Iris pigment epithelial cell (primary cell): ENCODE measurements around the gene ZMYND10.
A peak's percentile ranks its signal among the peaks of the same experiment; 100 is the strongest.

Experiments used
- DNase-seq: peaks from one replicate; pipeline ENCODE4 v3.0.0-alpha.2; 2011; ENCODE audit warnings: low read depth

Gene ZMYND10

GRCh38 chr3:50345586-50346234, at the start of gene ZMYND10:
TSS of gene ZMYND10 (minus strand) at chr3:50345732. CDS start at chr3:50345579, 153 bp downstream.
- no peak for DNase-seq

- no peak for DNase-seq
These were observed 47.5 kb upstream of the ZMYND10 start for GRCh38 chr3:50393061-50393460.

GRCh38 chr3:50392101-50392715, 46.7 kb upstream of the ZMYND10 start:
- DNase-seq = no peak

GRCh38 chr3:50390508-50391224, 45.1 kb upstream of the ZMYND10 start:
- no peak for DNase-seq

- no peak for DNase-seq
These were observed 43.9 kb upstream of the ZMYND10 start for GRCh38 chr3:50389414-50389767.

- DNase-seq = peak; percentile 26
These were observed 43.3 kb upstream of the ZMYND10 start for GRCh38 chr3:50388720-50389413.

GRCh38 chr3:50388016-50388719, 42.6 kb upstream of the ZMYND10 start:
- peak; percentile 20 for DNase-seq

- DNase-seq = no peak
These were observed 40.2 kb upstream of the ZMYND10 start for GRCh38 chr3:50385754-50386153.

- no peak for DNase-seq
These were observed 38.2 kb upstream of the ZMYND10 start for GRCh38 chr3:50383750-50384149.

- DNase-seq = no peak
These were observed 37.2 kb upstream of the ZMYND10 start for GRCh38 chr3:50382722-50383121.

- no peak for DNase-seq
These were observed 35.9 kb upstream of the ZMYND10 start for GRCh38 chr3:50381383-50381782.

- no peak for DNase-seq
These were observed 35.0 kb upstream of the ZMYND10 start for GRCh38 chr3:50380405-50381085.

GRCh38 chr3:50378757-50379156, 33.2 kb upstream of the ZMYND10 start:
- DNase-seq = no peak

- DNase-seq = no peak
These were observed 32.5 kb upstream of the ZMYND10 start for GRCh38 chr3:50378024-50378423.

- no peak for DNase-seq
These were observed 29.9 kb upstream of the ZMYND10 start for GRCh38 chr3:50375258-50375931.

GRCh38 chr3:50374363-50375257, 29.1 kb upstream of the ZMYND10 start:
- no peak for DNase-seq

- no peak for DNase-seq
These were observed 27.9 kb upstream of the ZMYND10 start for GRCh38 chr3:50373146-50374051.

GRCh38 chr3:50372349-50372748, 26.8 kb upstream of the ZMYND10 start:
- DNase-seq = no peak
